ENCODE measurements around the gene FAM174C. TPM values are rescaled to one million over a fixed set of nuclear protein-coding genes. Genes with fewer than 3 reads are reported as not detected.

The FAM174C gene
- total RNA-seq, 1 experiment from 2014 or later: 77.1 TPM

DNA sequence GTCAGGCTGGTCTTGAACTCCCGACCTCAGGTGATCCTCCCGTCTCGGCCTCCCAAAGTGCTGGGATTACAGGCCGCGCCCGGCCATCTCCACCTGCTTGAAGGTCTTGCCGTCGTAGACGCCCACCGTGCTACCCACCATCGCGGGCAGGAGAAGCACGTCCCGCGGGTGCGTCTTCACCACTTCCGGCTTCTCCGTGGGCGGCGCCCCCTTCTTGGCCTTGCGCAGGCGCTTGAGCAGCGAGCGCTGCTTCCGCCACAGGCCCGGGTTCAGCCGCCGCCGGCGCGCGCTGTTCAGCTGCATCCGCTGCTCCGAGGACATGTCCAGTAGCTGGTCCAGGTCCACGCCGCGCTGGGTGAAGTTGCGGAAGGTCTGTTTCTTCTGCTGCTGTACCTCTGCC lies 32.0 kb downstream of the FAM174C start:
- RAD21 ChIA-PET (ENCODE audit: low non-redundant PET in 1 of 2, low total read pairs in 2 of 2, uncharacterized antibody in 2 of 2, unreplicated experiment in 2 of 2): no interaction called here
- no peak for DNase-seq (ENCODE audit: low read depth, low spot score)
- Histone ChIP-seq H3K4me2 (ENCODE audit: low read length) (no peak overlapping the region), H3K79me2 (ENCODE audit: insufficient read depth, low read length) (no peaks in the 10 kb centered on the region), H4K20me1 (ENCODE audit: insufficient read depth) (no peaks in the 10 kb centered on the region), H2AFZ (ENCODE audit: low read depth, low read length, poor library complexity, severe bottlenecking) (no peak overlapping the region), H3K9me2 (ENCODE audit: insufficient read depth) (no peaks in the 10 kb centered on the region), H3K4me1 (ENCODE audit: control insufficient read depth in 1 of 2, insufficient read depth in 2 of 2, low read length in 2 of 2) (peaks cover 2 to 3% of the 10 kb centered on the region in 2 experiments; a peak in 2 of 4 replicates), H3K4me3 (replicated peaks in 1 of 2; ENCODE audit: low read depth in 1 of 2, low read length in 2 of 2) (no peak overlapping the region), H3K27ac (ENCODE audit: low read depth, low read length) (no peak overlapping the region), H3K36me3 (ENCODE audit: control insufficient read depth in 1 of 2, insufficient read depth in 2 of 2, low read length in 2 of 2) (no peaks in the 10 kb centered on the region), H3K9ac (ENCODE audit: low read length) (no peak overlapping the region), H3K27me3 (ENCODE audit: insufficient read depth, low read length) (no peaks in the 10 kb centered on the region), H3K9me3 (ENCODE audit: control insufficient read depth in 1 of 2, insufficient read depth in 1 of 2, low read depth in 1 of 2, low read length in 2 of 2) (no peaks in the 10 kb centered on the region)
- POLR2A ChIA-PET: no interaction called here
- no peak for ATAC-seq
- no TSS peak for BruUV-seq (replicated peaks)
- intact Hi-C loops (cut with micrococcal nuclease): no loop called here
- TF ChIP-seq ELF1 (IDR thresholded peaks at IDR 0.05; ENCODE audit: borderline replicate concordance, low read depth) (no peak), SRF (IDR thresholded peaks at IDR 0.05; ENCODE audit: low read depth) (no peak), JUND (IDR thresholded peaks at IDR 0.05) (no peak), YY1 (IDR thresholded peaks at IDR 0.05; ENCODE audit: extremely low read depth, insufficient replicate concordance, low read depth, low read length) (no peak), FOSL1 (IDR thresholded peaks at IDR 0.05; ENCODE audit: low read depth) (no peak), CEBPB (IDR thresholded peaks at IDR 0.05; ENCODE audit: low read depth) (no peak), EZH2phosphoT487 (IDR thresholded peaks at IDR 0.05; ENCODE audit: borderline replicate concordance) (no peak), ATF3 (IDR thresholded peaks at IDR 0.05) (no peak), RAD21 (IDR thresholded peaks at IDR 0.05; ENCODE audit: low read depth) (no peak), TCF7L2 (IDR thresholded peaks at IDR 0.05; ENCODE audit: borderline replicate concordance, extremely low read depth, insufficient read depth, insufficient read length) (no peak), SIN3A (IDR thresholded peaks at IDR 0.05; ENCODE audit: low read depth) (no peak), EZH2 (IDR thresholded peaks at IDR 0.05) (no peak), SP1 (IDR thresholded peaks at IDR 0.05; ENCODE audit: low read depth) (no peak), EGR1 (IDR thresholded peaks at IDR 0.05; ENCODE audit: low read depth) (no peak), CBX3 (IDR thresholded peaks at IDR 0.05; ENCODE audit: low read depth) (no peak)
- TF ChIP-seq, protein P1, sequence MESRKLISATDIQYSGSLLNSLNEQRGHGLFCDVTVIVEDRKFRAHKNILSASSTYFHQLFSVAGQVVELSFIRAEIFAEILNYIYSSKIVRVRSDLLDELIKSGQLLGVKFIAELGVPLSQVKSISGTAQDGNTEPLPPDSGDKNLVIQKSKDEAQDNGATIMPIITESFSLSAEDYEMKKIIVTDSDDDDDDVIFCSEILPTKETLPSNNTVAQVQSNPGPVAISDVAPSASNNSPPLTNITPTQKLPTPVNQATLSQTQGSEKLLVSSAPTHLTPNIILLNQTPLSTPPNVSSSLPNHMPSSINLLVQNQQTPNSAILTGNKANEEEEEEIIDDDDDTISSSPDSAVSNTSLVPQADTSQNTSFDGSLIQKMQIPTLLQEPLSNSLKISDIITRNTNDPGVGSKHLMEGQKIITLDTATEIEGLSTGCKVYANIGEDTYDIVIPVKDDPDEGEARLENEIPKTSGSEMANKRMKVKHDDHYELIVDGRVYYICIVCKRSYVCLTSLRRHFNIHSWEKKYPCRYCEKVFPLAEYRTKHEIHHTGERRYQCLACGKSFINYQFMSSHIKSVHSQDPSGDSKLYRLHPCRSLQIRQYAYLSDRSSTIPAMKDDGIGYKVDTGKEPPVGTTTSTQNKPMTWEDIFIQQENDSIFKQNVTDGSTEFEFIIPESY (IDR thresholded peaks at IDR 0.05; ENCODE audit: extremely low read depth, insufficient replicate concordance, low read length): no peak
- CTCF ChIA-PET: no interaction called here
